Right atrium auricular region (tissue), 2 donors: ENCODE measurements around the gene BAG5. TPM values are rescaled to one million over a fixed set of nuclear protein-coding genes. Genes with fewer than 3 reads are reported as not detected.
A peak's percentile ranks its signal among the peaks of the same experiment; 100 is the strongest.
"Not testable (repeated sequence)": the region's sequence is repeated elsewhere in the genome, so short reads cannot be mapped to it uniquely, and the experiment has no call there.

Experiments
- DNase-seq: peaks from one replicate; pipeline ENCODE4 v3.0.0-alpha.2; 2019; ENCODE audit warnings: low spot score
- H3K27ac ChIP-seq, 2 donors: fragments of 200-600 bp; sonication (generic); 1 replicate in 1 of 2; 2 replicates in 1 of 2; pipeline ENCODE4 v1.5.1; 2016 to 2019
- H3K27me3 ChIP-seq, 2 donors: fragments of 200-600 bp; sonication (generic); one replicate each; pipeline versions ENCODE4 v1.5.1 to v1.6.0; 2017 to 2019
- H3K36me3 ChIP-seq: fragments of 200-600 bp; sonication (generic); one replicate; pipeline ENCODE4 v1.5.1; 2016
- H3K4me1 ChIP-seq, 2 donors: fragments of 200-600 bp; sonication (generic); one replicate each; pipeline versions ENCODE4 v1.5.1 to v1.6.0; 2017 to 2019
- H3K4me3 ChIP-seq, 2 donors: fragments of 200-600 bp; sonication (generic); 1 replicate in 1 of 2; 2 replicates in 1 of 2; pipeline ENCODE4 v1.5.1; 2017 to 2019; ENCODE audit warnings: mild to moderate bottlenecking in 1 of 2, moderate library complexity in 1 of 2
- H3K9me3 ChIP-seq, 2 donors: fragments of 200-600 bp; sonication (generic); one replicate each; pipeline ENCODE4 v1.5.1; 2019
- total RNA-seq, 2 donors: library from RNA; depleted of rRNA; stranded (reverse); fragments of >200 nt; gene quantifications; one replicate each; pipeline ENCODE4 v1.1.0, GENCODE V29; 2016
- TF ChIP-seq, protein P1 (sequence below), 2 donors: fragments of 200-600 bp; sonication (generic); IDR thresholded peaks; one replicate each; pipeline ENCODE4 v1.5.1; 2019; ENCODE audit warnings: antibody characterized with exemption in 2 of 2

The BAG5 gene
- total RNA-seq, result 10 to 100 TPM; 16.1 to 17.7 TPM

DNA sequence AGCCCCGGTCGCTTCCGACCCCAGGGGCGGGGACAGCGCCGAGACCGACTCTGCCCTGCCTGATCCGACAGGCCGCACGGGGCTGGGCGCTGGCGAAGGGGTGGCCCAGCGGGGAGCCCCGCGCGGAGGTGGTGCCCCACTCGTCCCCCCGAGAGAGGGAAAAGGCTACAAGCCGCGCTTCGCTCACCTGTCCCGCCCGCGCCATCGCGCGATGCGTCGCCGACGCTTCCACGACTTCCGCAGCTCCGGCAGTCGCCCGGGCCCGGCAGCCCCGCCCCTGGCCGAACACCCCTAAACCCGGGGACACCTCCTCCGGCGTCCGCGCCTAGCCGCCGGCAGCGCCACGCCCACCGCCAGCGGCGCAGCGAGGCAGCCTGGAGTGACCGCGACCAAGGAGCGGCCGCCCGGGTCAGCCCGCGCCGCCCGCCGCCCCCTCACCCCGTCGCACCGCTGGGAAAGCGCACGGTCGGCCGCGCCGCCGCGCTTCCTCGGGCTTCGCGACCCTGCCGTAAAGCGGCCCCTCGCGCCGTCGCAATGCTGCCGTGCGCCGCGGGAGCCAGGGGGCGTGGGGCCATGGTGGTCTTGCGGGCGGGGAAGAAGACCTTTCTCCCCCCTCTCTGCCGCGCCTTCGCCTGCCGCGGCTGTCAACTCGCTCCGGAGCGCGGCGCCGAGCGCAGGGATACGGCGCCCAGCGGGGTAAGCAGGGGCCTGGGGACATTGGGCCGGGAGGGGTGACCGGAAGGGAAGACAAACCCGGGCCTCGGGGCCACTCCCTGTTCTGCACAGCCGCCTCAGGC is at the start of gene BAG5, which contains the start of gene COA8:
Gene BAG5, minus strand, starts transcription at position 229 of the 797 bp plus-strand sequence. CDS start 1,493 bp downstream, outside the sequence.
Gene COA8, plus strand, starts transcription at position 532 of the 797 bp plus-strand sequence. Its CDS starts 42 bp downstream, at position 574.
- Histone ChIP-seq H3K27me3 (no peaks in the 10 kb centered on the region), H3K4me3 (peak within 1 kb of the TSS; percentile 97 to 99), H3K4me1 (peaks cover 0 to 55% of the 10 kb centered on the region in 2 donors), H3K36me3 (peaks cover 14% of the 10 kb centered on the region), H3K27ac (peak within 1 kb of the TSS; percentile 88 to 95), H3K9me3 (no peaks in the 10 kb centered on the region)
- no peak for DNase-seq
- TF ChIP-seq, protein P1, sequence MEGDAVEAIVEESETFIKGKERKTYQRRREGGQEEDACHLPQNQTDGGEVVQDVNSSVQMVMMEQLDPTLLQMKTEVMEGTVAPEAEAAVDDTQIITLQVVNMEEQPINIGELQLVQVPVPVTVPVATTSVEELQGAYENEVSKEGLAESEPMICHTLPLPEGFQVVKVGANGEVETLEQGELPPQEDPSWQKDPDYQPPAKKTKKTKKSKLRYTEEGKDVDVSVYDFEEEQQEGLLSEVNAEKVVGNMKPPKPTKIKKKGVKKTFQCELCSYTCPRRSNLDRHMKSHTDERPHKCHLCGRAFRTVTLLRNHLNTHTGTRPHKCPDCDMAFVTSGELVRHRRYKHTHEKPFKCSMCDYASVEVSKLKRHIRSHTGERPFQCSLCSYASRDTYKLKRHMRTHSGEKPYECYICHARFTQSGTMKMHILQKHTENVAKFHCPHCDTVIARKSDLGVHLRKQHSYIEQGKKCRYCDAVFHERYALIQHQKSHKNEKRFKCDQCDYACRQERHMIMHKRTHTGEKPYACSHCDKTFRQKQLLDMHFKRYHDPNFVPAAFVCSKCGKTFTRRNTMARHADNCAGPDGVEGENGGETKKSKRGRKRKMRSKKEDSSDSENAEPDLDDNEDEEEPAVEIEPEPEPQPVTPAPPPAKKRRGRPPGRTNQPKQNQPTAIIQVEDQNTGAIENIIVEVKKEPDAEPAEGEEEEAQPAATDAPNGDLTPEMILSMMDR (IDR thresholded peaks at IDR 0.05), result peak in 1 of 2 donors; percentile 51

DNA sequence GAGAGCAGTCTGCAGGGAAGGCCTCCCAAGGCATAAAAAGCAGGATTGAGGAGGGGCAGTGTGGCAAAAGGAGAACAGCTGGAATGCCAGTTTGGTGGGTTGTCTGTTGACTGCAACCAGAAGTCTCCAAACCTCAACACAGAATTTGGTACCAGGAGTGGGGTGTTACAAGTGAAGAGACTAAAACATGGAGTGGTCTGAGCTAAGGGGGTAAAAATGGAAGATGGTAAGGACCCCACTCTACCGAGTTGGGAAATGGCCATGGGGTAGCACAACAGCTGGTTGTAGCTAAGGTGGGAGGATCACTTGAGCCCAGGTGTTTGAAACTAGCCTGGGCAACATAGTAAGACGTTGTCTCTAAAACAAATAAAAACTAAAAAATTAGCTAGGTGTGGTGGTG is 48.8 kb upstream of the BAG5 start:
- peaks cover 0 to 15% of the 10 kb centered on the region in 2 donors for H3K9me3 ChIP-seq
- no peak for DNase-seq
- no peak overlapping the region for H3K27ac ChIP-seq
- H3K36me3 ChIP-seq, result no peaks in the 10 kb centered on the region
- TF ChIP-seq, protein P1 (IDR thresholded peaks at IDR 0.05), result no peak
- no peaks in the 10 kb centered on the region for H3K27me3 ChIP-seq
- peaks cover 0 to 22% of the 10 kb centered on the region in 2 donors for H3K4me1 ChIP-seq
- no peak overlapping the region for H3K4me3 ChIP-seq

- H3K36me3 ChIP-seq, H3K27me3 ChIP-seq, H3K4me3 ChIP-seq, H3K27ac ChIP-seq, DNase-seq: not testable (repeated sequence)
- H3K9me3 ChIP-seq, result peaks cover 0 to 15% of the 10 kb centered on the region in 2 donors
- peaks cover 0 to 22% of the 10 kb centered on the region in 2 donors for H3K4me1 ChIP-seq
Measured at GRCh38 chr14:103609081-103609480, 46.6 kb upstream of the BAG5 start.

GRCh38 chr14:103607822-103608221 is 45.4 kb upstream of the BAG5 start:
- Histone ChIP-seq H3K4me3 (peak overlapping the region; percentile 6 to 35), H3K9me3 (peaks cover 0 to 15% of the 10 kb centered on the region in 2 donors), H3K36me3 (no peaks in the 10 kb centered on the region), H3K4me1 (peaks cover 0 to 22% of the 10 kb centered on the region in 2 donors), H3K27me3 (no peaks in the 10 kb centered on the region), H3K27ac (no peak overlapping the region)
- DNase-seq, result no peak
- TF ChIP-seq, protein P1 (IDR thresholded peaks at IDR 0.05), result no peak

- TF ChIP-seq, protein P1 (IDR thresholded peaks at IDR 0.05), result peak in 1 of 2 donors; percentile 57
- Histone ChIP-seq H3K36me3 (no peaks in the 10 kb centered on the region), H3K27me3 (no peaks in the 10 kb centered on the region), H3K4me3 (peak overlapping the region; percentile 6 to 35), H3K9me3 (peaks cover 0 to 15% of the 10 kb centered on the region in 2 donors), H3K27ac (peak overlapping the region in 1 of 2 donors; percentile 27), H3K4me1 (peaks cover 0 to 22% of the 10 kb centered on the region in 2 donors)
- peak; percentile 84 for DNase-seq
Measured at GRCh38 chr14:103606963-103607668, 44.7 kb upstream of the BAG5 start.

GRCh38 chr14:103604620-103605019 is 42.2 kb upstream of the BAG5 start:
- no peaks in the 10 kb centered on the region for H3K27me3 ChIP-seq
- TF ChIP-seq, protein P1 (IDR thresholded peaks at IDR 0.05), result no peak
- DNase-seq, result no peak
- H3K4me3 ChIP-seq, result no peak overlapping the region
- no peaks in the 10 kb centered on the region for H3K36me3 ChIP-seq
- no peaks in the 10 kb centered on the region for H3K9me3 ChIP-seq
- H3K27ac ChIP-seq, result no peak overlapping the region
- peaks cover 0 to 22% of the 10 kb centered on the region in 2 donors for H3K4me1 ChIP-seq
